ENCODE measurements around the gene FBXO10.

- no peak for TF ChIP-seq POLR2AphosphoS5 (IDR thresholded peaks at IDR 0.05; ENCODE audit: low read depth)
- TF ChIP-seq CTCF (conservative IDR thresholded peaks at IDR 0.05; ENCODE audit: low read depth in 2 of 2): no peak
- no peak for TF ChIP-seq JUNB (IDR thresholded peaks at IDR 0.05; ENCODE audit: unreplicated experiment)
- TF ChIP-seq, protein P1, sequence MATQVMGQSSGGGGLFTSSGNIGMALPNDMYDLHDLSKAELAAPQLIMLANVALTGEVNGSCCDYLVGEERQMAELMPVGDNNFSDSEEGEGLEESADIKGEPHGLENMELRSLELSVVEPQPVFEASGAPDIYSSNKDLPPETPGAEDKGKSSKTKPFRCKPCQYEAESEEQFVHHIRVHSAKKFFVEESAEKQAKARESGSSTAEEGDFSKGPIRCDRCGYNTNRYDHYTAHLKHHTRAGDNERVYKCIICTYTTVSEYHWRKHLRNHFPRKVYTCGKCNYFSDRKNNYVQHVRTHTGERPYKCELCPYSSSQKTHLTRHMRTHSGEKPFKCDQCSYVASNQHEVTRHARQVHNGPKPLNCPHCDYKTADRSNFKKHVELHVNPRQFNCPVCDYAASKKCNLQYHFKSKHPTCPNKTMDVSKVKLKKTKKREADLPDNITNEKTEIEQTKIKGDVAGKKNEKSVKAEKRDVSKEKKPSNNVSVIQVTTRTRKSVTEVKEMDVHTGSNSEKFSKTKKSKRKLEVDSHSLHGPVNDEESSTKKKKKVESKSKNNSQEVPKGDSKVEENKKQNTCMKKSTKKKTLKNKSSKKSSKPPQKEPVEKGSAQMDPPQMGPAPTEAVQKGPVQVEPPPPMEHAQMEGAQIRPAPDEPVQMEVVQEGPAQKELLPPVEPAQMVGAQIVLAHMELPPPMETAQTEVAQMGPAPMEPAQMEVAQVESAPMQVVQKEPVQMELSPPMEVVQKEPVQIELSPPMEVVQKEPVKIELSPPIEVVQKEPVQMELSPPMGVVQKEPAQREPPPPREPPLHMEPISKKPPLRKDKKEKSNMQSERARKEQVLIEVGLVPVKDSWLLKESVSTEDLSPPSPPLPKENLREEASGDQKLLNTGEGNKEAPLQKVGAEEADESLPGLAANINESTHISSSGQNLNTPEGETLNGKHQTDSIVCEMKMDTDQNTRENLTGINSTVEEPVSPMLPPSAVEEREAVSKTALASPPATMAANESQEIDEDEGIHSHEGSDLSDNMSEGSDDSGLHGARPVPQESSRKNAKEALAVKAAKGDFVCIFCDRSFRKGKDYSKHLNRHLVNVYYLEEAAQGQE (IDR thresholded peaks at IDR 0.05; ENCODE audit: unreplicated experiment): no peak
- TF ChIP-seq CREB1 (CRISPR knock-in tag; IDR thresholded peaks at IDR 0.05; ENCODE audit: low read depth): no peak
- no peak for TF ChIP-seq EZH2 (IDR thresholded peaks at IDR 0.05; ENCODE audit: low read depth, unreplicated experiment)
- TF ChIP-seq NANOG (IDR thresholded peaks at IDR 0.05; ENCODE audit: borderline replicate concordance): no peak
- TF ChIP-seq EZH2phosphoT487 (IDR thresholded peaks at IDR 0.05; ENCODE audit: unreplicated experiment): no peak
- no peak for TF ChIP-seq ZNF114 (CRISPR knock-in tag; IDR thresholded peaks at IDR 0.05)
- TF ChIP-seq ZNF331 (CRISPR knock-in tag; IDR thresholded peaks at IDR 0.05; ENCODE audit: low read depth): no peak
- no peak for TF ChIP-seq STAT1 (IDR thresholded peaks at IDR 0.05; ENCODE audit: unreplicated experiment)
- no peak for TF ChIP-seq ZNF462 (CRISPR knock-in tag; IDR thresholded peaks at IDR 0.05)
- no peak for TF ChIP-seq ETS1 (IDR thresholded peaks at IDR 0.05)
Observed at GRCh38 chr9:37620396-37620795, 44.2 kb upstream of the FBXO10 start.

Data from GM23338 (cell line).